Loucy (cell line): ENCODE measurements around the gene HENMT1.
A peak's percentile ranks its signal among the peaks of the same experiment; 100 is the strongest.

Experiments
- H2AFZ ChIP-seq: fragments of 200-600 bp; sonication (generic); 2 replicates; pipeline ENCODE4 v1.6.0; 2016; ENCODE audit warnings: antibody characterized with exemption, mild to moderate bottlenecking, low read length, moderate library complexity
- H3F3A ChIP-seq: fragments of 200-600 bp; 2 replicates; pipeline ENCODE4 v1.6.0; 2016; ENCODE audit warnings: antibody characterized with exemption, low read depth, mild to moderate bottlenecking
- H3K27me3 ChIP-seq: fragments of 200-600 bp; sonication (generic); 2 replicates; pipeline ENCODE4 v1.6.1; 2014; ENCODE audit warnings: low read length, mild to moderate bottlenecking; ENCODE audit not compliant: insufficient read depth, poor library complexity, severe bottlenecking
- H3K36me3 ChIP-seq: fragments of 200-600 bp; sonication (generic); 2 replicates; pipeline ENCODE4 v1.6.1; 2016; ENCODE audit warnings: low read length; ENCODE audit not compliant: insufficient read depth
- H3K4me1 ChIP-seq: fragments of 200-600 bp; sonication (generic); 2 replicates; pipeline ENCODE4 v1.5.1; 2014; ENCODE audit warnings: low read length, mild to moderate bottlenecking; ENCODE audit not compliant: insufficient read depth, poor library complexity, severe bottlenecking
- H3K4me2 ChIP-seq: fragments of 200-600 bp; sonication (generic); 2 replicates; pipeline ENCODE4 v1.6.0; 2014; ENCODE audit warnings: antibody characterized with exemption, low read length, low read depth, mild to moderate bottlenecking; ENCODE audit not compliant: poor library complexity, severe bottlenecking
- H3K4me3 ChIP-seq: fragments of 200-600 bp; sonication (generic); 2 replicates; pipeline ENCODE4 v1.5.1; 2014; ENCODE audit warnings: low read length, mild to moderate bottlenecking, mixed read lengths; ENCODE audit not compliant: poor library complexity, severe bottlenecking
- H3K79me2 ChIP-seq: fragments of 200-600 bp; sonication (generic); 2 replicates; pipeline ENCODE4 v1.6.1; 2014; ENCODE audit warnings: low read length; ENCODE audit not compliant: insufficient read depth
- H3K9ac ChIP-seq: fragments of 200-600 bp; sonication (generic); 2 replicates; pipeline ENCODE4 v1.6.0; 2014; ENCODE audit warnings: mild to moderate bottlenecking, low read depth, low read length, moderate library complexity; ENCODE audit not compliant: poor library complexity, severe bottlenecking
- H3K9me2 ChIP-seq: fragments of 200-600 bp; sonication (generic); replicated peaks from 2 replicates; pipeline ENCODE4 v1.6.1; 2016; ENCODE audit warnings: low read depth, low read length, mixed read lengths
- H3K9me3 ChIP-seq: fragments of 200-600 bp; sonication (generic); 2 replicates; pipeline ENCODE4 v1.6.1; 2014; ENCODE audit warnings: mild to moderate bottlenecking, antibody characterized with exemption, low read length, low read depth; ENCODE audit not compliant: insufficient read depth
- H4K20me1 ChIP-seq: fragments of 200-600 bp; sonication (generic); 2 replicates; pipeline ENCODE4 v1.6.0; 2014; ENCODE audit warnings: antibody characterized with exemption, low read length, mild to moderate bottlenecking; ENCODE audit not compliant: insufficient read depth, poor library complexity, severe bottlenecking
- CTCF ChIP-seq: fragments of 200-600 bp; sonication (generic); conservative IDR thresholded peaks from 2 replicates; pipeline ENCODE4 v1.5.1; 2014; ENCODE audit warnings: mild to moderate bottlenecking, antibody characterized with exemption, low read length
- EZH2phosphoT487 ChIP-seq: fragments of 200-600 bp; IDR thresholded peaks from 2 replicates; pipeline ENCODE4 v1.6.1; 2018; ENCODE audit warnings: antibody characterized with exemption, mild to moderate bottlenecking, moderate library complexity, borderline replicate concordance

The HENMT1 gene

GRCh38 chr1:108639899-108640560, 20.9 kb downstream of the HENMT1 start:
- TF ChIP-seq EZH2phosphoT487 (no peak), CTCF (no peak)
- Histone ChIP-seq H3K9me3 (no peaks in the 10 kb centered on the region), H3K4me1 (peaks cover 28% of the 10 kb centered on the region), H3F3A (peaks cover 16% of the 10 kb centered on the region; the same call in 1 of the 2 replicates), H3K9me2 (no peaks in the 10 kb centered on the region), H2AFZ (no peak overlapping the region), H3K36me3 (peaks cover 14% of the 10 kb centered on the region; the same call in 1 of the 2 replicates), H3K9ac (peak overlapping the region; percentile 19), H3K79me2 (no peaks in the 10 kb centered on the region), H4K20me1 (no peaks in the 10 kb centered on the region), H3K4me3 (peak overlapping the region; percentile 40), H3K4me2 (peak overlapping the region; percentile 59), H3K27me3 (no peaks in the 10 kb centered on the region)

GRCh38 chr1:108636876-108637275, 24.0 kb downstream of the HENMT1 start:
- H3K9me2 ChIP-seq: no peaks in the 10 kb centered on the region
- no peaks in the 10 kb centered on the region for H4K20me1 ChIP-seq
- H3K79me2 ChIP-seq: no peaks in the 10 kb centered on the region
- H3K9me3 ChIP-seq: no peaks in the 10 kb centered on the region
- H3K27me3 ChIP-seq: no peaks in the 10 kb centered on the region
- H3F3A ChIP-seq: peaks cover 9% of the 10 kb centered on the region; the same call in 1 of the 2 replicates
- H3K4me1 ChIP-seq: peaks cover 12% of the 10 kb centered on the region
- H3K36me3 ChIP-seq: peaks cover 35% of the 10 kb centered on the region; the same call in 1 of the 2 replicates
- no peak overlapping the region for H3K4me2 ChIP-seq
- H3K4me3 ChIP-seq: no peak overlapping the region
- no peak overlapping the region for H3K9ac ChIP-seq
- no peak overlapping the region for H2AFZ ChIP-seq
- TF ChIP-seq EZH2phosphoT487 (no peak), CTCF (no peak)

- peaks cover 3% of the 10 kb centered on the region for H3K4me1 ChIP-seq
- TF ChIP-seq CTCF (no peak), EZH2phosphoT487 (no peak)
- no peak overlapping the region for H3K9ac ChIP-seq
- no peaks in the 10 kb centered on the region for H3K79me2 ChIP-seq
- peaks cover 4% of the 10 kb centered on the region; the same call in 1 of the 2 replicates for H3F3A ChIP-seq
- H4K20me1 ChIP-seq: no peaks in the 10 kb centered on the region
- H3K4me2 ChIP-seq: no peak overlapping the region
- H3K9me2 ChIP-seq: no peaks in the 10 kb centered on the region
- H3K4me3 ChIP-seq: no peak overlapping the region
- H2AFZ ChIP-seq: no peak overlapping the region
- peaks cover 45% of the 10 kb centered on the region; the same call in 1 of the 2 replicates for H3K36me3 ChIP-seq
- H3K9me3 ChIP-seq: no peaks in the 10 kb centered on the region
- H3K27me3 ChIP-seq: no peaks in the 10 kb centered on the region
Observed at GRCh38 chr1:108634521-108634920, 26.4 kb downstream of the HENMT1 start.
